CD4-positive, alpha-beta T cell (primary cell): ENCODE measurements around the gene OBSL1. TPM values are rescaled to one million over a fixed set of nuclear protein-coding genes. Genes with fewer than 3 reads are reported as not detected.

Experiments
- ATAC-seq: fragments of 200-7000 bp; cut with Tn5 transposase; one replicate; pipeline ENCODE4 v1.10.0; 2022; ENCODE audit warnings: mild to moderate bottlenecking; ENCODE audit not compliant: poor library complexity
- CTCF ChIA-PET: fragments of 350-600 bp; sonication (Branson Sonifier 250); formaldehyde crosslinking; loops from one replicate; lab custom pipeline; 2021; ENCODE audit warnings: antibody characterized with exemption, inconsistent platforms; lab: Charles Lee
- POLR2A ChIA-PET: fragments of 350-600 bp; sonication (Branson Sonifier 250); formaldehyde crosslinking; loops from one replicate; lab custom pipeline; 2021; ENCODE audit warnings: antibody characterized with exemption, inconsistent platforms; lab: Charles Lee
- DNase-seq, 14 experiments: peaks; one replicate each; pipeline ENCODE4 v3.0.0-alpha.2; 2013 to 2020; ENCODE audit warnings: mixed read lengths in 2 of 14
- H3K27ac ChIP-seq, 2 donors: one replicate each; pipeline versions ENCODE4 v1.5.1 to v1.7.0; 2013; ENCODE audit warnings: low read length in 2 of 2, low read depth in 1 of 2, mild to moderate bottlenecking in 1 of 2
- H3K27me3 ChIP-seq, 2 experiments: 1 replicate in 1 of 2; 2 replicates in 1 of 2; pipeline versions ENCODE4 v1.6.1 to v1.7.0; 2013; ENCODE audit warnings: low read length in 2 of 2, control low read depth in 1 of 2, mild to moderate bottlenecking in 1 of 2, moderate library complexity in 1 of 2; ENCODE audit not compliant: insufficient read depth in 2 of 2, control insufficient read depth in 1 of 2
- H3K36me3 ChIP-seq: one replicate; pipeline ENCODE4 v1.6.1; 2013; ENCODE audit warnings: low read length, control low read depth; ENCODE audit not compliant: insufficient read depth
- H3K4me1 ChIP-seq: one replicate; pipeline ENCODE4 v1.6.1; 2013; ENCODE audit warnings: low read length, control low read depth; ENCODE audit not compliant: insufficient read depth
- H3K4me3 ChIP-seq: one replicate; pipeline ENCODE4 v1.5.1; 2013; ENCODE audit warnings: mild to moderate bottlenecking, low read length, moderate library complexity
- H3K9me3 ChIP-seq, 2 experiments: 1 replicate in 1 of 2; 2 replicates in 1 of 2; pipeline versions ENCODE4 v1.6.1 to v1.7.0; 2013; ENCODE audit warnings: low read length in 2 of 2, mild to moderate bottlenecking in 2 of 2, control low read depth in 1 of 2, moderate library complexity in 1 of 2; ENCODE audit not compliant: control insufficient read depth in 1 of 2, insufficient read depth in 1 of 2
- H3K27ac Mint-ChIP-seq: one replicate; pipeline ENCODE4 v1.8.0; 2020; ENCODE audit warnings: mixed read lengths
- H3K27me3 Mint-ChIP-seq: one replicate; pipeline ENCODE4 v1.8.0; 2021; ENCODE audit warnings: mixed read lengths
- H3K36me3 Mint-ChIP-seq: one replicate; pipeline ENCODE4 v1.8.0; 2021; ENCODE audit warnings: low read depth, mixed read lengths
- H3K4me1 Mint-ChIP-seq: one replicate; pipeline ENCODE4 v1.8.0; 2021; ENCODE audit warnings: low read depth, mixed read lengths
- H3K4me3 Mint-ChIP-seq: one replicate; pipeline ENCODE4 v1.8.0; 2020; ENCODE audit warnings: mild to moderate bottlenecking, mixed read lengths
- H3K9me3 Mint-ChIP-seq: one replicate; pipeline ENCODE4 v1.8.0; 2020; ENCODE audit warnings: mixed read lengths
- intact Hi-C, 2 experiments: fragments of 100-400 bp; cut with DNase I in 1 of 2; cut with micrococcal nuclease in 1 of 2; formaldehyde crosslinking; loops; one replicate each; pipeline versions ENCODE4 v1.15.1 to v1.9.0; 2023 to 2025; cut with DNase I, micrococcal nuclease
- total RNA-seq, 174 experiments: library from RNA in 2 of 174; stranded (reverse) in 2 of 174; gene quantifications; one replicate each; pipeline ENCODE4 v1.2.3 and lab custom pipeline; 2021 to 2026
- TF ChIP-seq, protein P1 (sequence below): fragments of 200-600 bp; IDR thresholded peaks from one replicate; pipeline ENCODE4 v1.8.0; 2022; ENCODE audit warnings: antibody characterized with exemption, mild to moderate bottlenecking

Gene OBSL1
- total RNA-seq, 2 experiments from 2014 or later: 0.31 to 0.49 TPM

DNA sequence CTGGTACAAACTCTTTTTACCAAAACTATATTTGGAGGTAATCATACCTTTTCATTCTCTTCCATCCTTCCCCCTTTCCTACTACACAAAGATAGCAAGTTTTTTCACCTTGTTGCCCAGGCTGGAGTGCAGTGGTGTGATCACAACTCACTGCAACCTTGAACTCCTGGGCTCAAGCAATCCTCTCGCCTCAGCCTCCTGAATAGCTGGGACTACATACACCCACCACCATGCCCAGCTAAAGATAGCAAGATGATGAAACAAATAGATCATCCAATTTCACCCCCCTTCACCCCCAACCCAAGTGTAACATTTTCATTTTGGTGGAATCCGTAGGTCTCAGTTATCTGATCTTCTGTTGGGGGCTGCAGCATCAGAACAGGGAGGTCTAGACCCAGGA, 21.8 kb upstream of the OBSL1 start:
- no peak overlapping the region for H3K27ac Mint-ChIP-seq
- no peak for DNase-seq
- no peaks in the 10 kb centered on the region for H3K9me3 Mint-ChIP-seq
- Histone ChIP-seq H3K27ac (no peak overlapping the region), H3K4me3 (no peak overlapping the region), H3K4me1 (peaks cover 8% of the 10 kb centered on the region), H3K9me3 (no peaks in the 10 kb centered on the region), H3K27me3 (no peaks in the 10 kb centered on the region), H3K36me3 (no peaks in the 10 kb centered on the region)
- ChIA-PET POLR2A (no interaction called here), CTCF (no interaction called here)
- H3K27me3 Mint-ChIP-seq: peaks cover 23% of the 10 kb centered on the region
- H3K4me1 Mint-ChIP-seq: peaks cover 13% of the 10 kb centered on the region
- intact Hi-C loops: loop anchor here in 1 of 2 experiments (5.0 to 10.0 kb wide), 2 partner anchors 91 to 418 kb away; partner anchors contain the start of genes CNPPD1, RETREG2 and SLC23A3
- TF ChIP-seq, protein P1, sequence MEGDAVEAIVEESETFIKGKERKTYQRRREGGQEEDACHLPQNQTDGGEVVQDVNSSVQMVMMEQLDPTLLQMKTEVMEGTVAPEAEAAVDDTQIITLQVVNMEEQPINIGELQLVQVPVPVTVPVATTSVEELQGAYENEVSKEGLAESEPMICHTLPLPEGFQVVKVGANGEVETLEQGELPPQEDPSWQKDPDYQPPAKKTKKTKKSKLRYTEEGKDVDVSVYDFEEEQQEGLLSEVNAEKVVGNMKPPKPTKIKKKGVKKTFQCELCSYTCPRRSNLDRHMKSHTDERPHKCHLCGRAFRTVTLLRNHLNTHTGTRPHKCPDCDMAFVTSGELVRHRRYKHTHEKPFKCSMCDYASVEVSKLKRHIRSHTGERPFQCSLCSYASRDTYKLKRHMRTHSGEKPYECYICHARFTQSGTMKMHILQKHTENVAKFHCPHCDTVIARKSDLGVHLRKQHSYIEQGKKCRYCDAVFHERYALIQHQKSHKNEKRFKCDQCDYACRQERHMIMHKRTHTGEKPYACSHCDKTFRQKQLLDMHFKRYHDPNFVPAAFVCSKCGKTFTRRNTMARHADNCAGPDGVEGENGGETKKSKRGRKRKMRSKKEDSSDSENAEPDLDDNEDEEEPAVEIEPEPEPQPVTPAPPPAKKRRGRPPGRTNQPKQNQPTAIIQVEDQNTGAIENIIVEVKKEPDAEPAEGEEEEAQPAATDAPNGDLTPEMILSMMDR: no peak
- peaks cover 9% of the 10 kb centered on the region for H3K36me3 Mint-ChIP-seq
- no peak for ATAC-seq
- H3K4me3 Mint-ChIP-seq: no peak overlapping the region

DNA sequence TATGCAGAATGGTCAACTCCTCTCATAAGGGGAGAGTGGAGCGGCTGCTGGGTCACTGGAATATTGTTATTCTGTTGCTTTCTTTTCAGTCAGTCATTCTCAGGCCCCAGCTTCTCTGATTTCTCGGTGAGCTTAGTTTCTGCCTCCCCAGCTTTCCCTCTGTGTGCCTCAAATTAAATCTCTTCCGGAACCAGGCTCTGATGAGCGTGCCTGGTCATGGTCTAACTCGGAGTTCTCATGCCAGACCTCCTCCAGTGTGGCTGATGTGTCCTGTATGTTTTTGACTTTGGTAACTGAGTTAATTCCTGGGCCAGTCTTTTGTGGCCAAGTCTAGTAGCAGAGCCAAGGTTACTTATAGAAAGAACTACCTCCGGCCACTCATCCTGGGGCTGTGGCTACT, 21.4 kb upstream of the OBSL1 start:
- CTCF ChIA-PET: no interaction called here
- ATAC-seq: no peak
- intact Hi-C loops: loop anchor here in 1 of 2 experiments (5.0 to 10.0 kb wide), 2 partner anchors 90 to 418 kb away; partner anchors contain the start of genes CNPPD1, RETREG2 and SLC23A3
- TF ChIP-seq, protein P1: no peak
- no peak overlapping the region for H3K27ac Mint-ChIP-seq
- no peaks in the 10 kb centered on the region for H3K9me3 Mint-ChIP-seq
- H3K4me3 Mint-ChIP-seq: no peak overlapping the region
- Histone ChIP-seq H3K9me3 (no peaks in the 10 kb centered on the region), H3K27me3 (no peaks in the 10 kb centered on the region), H3K36me3 (no peaks in the 10 kb centered on the region), H3K27ac (no peak overlapping the region), H3K4me3 (no peak overlapping the region), H3K4me1 (peaks cover 6% of the 10 kb centered on the region)
- H3K4me1 Mint-ChIP-seq: peaks cover 9% of the 10 kb centered on the region
- peaks cover 4% of the 10 kb centered on the region for H3K36me3 Mint-ChIP-seq
- DNase-seq: no peak
- peaks cover 23% of the 10 kb centered on the region for H3K27me3 Mint-ChIP-seq
- POLR2A ChIA-PET: no interaction called here

DNA sequence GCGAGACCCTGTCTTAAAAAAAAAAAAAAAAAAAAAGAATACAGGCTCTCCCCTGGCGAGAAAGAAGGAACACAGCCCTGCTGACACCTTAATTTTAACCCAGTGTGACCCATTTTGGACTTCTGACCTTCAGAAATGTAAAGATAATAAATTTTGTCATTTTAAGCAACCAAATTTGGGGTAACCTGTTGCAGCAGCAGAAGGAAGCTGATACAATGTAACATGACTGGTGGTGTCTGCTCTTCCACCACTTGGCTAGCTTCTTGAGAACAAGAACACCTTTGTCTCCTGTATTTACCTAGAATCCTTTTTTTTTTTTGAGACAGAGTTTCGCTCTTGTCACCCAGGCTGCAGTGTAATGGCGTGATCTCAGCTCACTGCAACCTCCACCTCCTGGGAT, 19.8 kb upstream of the OBSL1 start:
- TF ChIP-seq, protein P1: no peak
- CTCF ChIA-PET: no interaction called here
- Histone ChIP-seq H3K36me3 (no peaks in the 10 kb centered on the region), H3K4me3 (no peak overlapping the region), H3K9me3 (no peaks in the 10 kb centered on the region), H3K27ac (no peak overlapping the region), H3K27me3 (no peaks in the 10 kb centered on the region), H3K4me1 (no peaks in the 10 kb centered on the region)
- H3K9me3 Mint-ChIP-seq: no peaks in the 10 kb centered on the region
- ATAC-seq: no peak
- H3K27ac Mint-ChIP-seq: no peak overlapping the region
- no peak for DNase-seq
- POLR2A ChIA-PET: no interaction called here
- no peaks in the 10 kb centered on the region for H3K36me3 Mint-ChIP-seq
- H3K4me3 Mint-ChIP-seq: no peak overlapping the region
- intact Hi-C loops: loop anchor here in 1 of 2 experiments (5.0 to 10.0 kb wide), 2 partner anchors 89 to 416 kb away; partner anchors contain the start of genes CNPPD1, RETREG2 and SLC23A3
- peaks cover 32% of the 10 kb centered on the region for H3K27me3 Mint-ChIP-seq
- H3K4me1 Mint-ChIP-seq: no peaks in the 10 kb centered on the region
